ENCODE results near the gene BEAN1. TPM values are rescaled to one million over a fixed set of nuclear protein-coding genes. Genes with fewer than 3 reads are reported as not detected.

Gene BEAN1
- total RNA-seq, 1 experiment from 2014 or later, result not detected

DNA sequence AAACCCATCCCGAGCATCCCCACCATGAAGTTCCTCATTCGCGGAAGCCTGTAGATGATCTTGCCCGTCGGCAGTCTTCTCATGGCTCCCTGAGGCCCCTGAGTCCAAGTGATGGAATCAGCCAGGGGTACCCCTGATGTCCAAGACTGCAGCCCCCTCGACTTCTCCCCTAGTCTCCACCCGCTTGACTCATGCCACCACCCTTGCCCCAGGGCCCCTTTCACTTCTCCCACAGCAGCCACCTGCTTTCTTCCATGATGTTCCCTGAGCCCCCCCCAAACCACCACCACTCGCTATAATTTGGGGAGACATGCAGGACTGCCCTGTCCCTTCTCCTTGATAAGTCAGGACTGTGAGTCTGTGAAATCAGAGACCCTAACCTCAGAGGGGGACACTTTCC is 11.4 kb downstream of the BEAN1 start:
- peaks cover 5% of the 10 kb centered on the region; the same call in 1 of the 2 replicates for H3K27me3 Mint-ChIP-seq (ENCODE audit: low read depth)
- CTCF ChIA-PET, result interaction anchor here (1.0 kb wide), 1 partner anchor 34 kb away, joined by 3 read pairs; no protein-coding TSS in a partner anchor

DNA sequence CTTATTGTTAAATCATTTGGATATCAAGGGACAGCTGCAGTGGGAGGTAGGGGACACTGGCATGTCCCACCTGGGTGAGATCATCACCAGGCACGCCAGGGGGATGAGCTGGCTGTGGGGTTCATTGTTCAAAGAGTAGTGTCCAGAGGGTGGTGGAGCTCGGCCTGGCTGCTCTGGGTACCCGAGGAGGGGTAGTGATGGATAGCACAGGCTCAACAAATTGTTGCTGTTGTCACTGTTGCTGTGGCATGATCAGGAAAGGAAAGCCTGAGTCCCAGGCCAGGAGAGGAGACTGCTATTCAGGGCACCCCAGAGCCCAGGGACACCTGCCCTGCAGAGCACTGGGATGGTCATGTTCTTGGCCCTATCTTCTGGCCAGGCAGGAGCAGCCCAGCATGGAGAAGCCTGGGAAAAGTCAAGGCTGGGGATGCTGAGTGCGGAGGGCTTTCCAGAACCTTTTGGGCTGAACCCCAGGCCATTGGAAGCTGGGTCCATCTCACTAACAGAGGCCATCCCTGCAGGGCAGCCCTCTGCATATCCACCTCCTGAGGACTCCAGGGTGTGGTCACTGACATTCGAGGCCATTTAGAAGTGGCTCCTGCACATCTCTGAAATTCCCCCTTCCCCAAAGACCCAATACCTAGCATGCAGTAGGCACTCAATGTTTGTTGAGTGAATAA is 12.1 kb downstream of the BEAN1 start:
- ATAC-seq (no peak), DNase-seq (ENCODE audit: low spot score) (no peak)
- H3K36me3 Mint-ChIP-seq, result no peaks in the 10 kb centered on the region
- H3K9me3 Mint-ChIP-seq, result no peaks in the 10 kb centered on the region
- no peak overlapping the region for H3K27ac Mint-ChIP-seq
- no peak overlapping the region for H3K4me3 Mint-ChIP-seq
- CTCF ChIA-PET, result interaction anchor here (1.0 to 1.5 kb wide), 3 partner anchors 12 to 33 kb away, joined by 3 to 5 read pairs (median 4); no protein-coding TSS in a partner anchor
- H3K4me1 Mint-ChIP-seq, result peaks cover 23% of the 10 kb centered on the region
- H3K27me3 Mint-ChIP-seq (ENCODE audit: low read depth), result peaks cover 9% of the 10 kb centered on the region; the same call in 1 of the 2 replicates
- POLR2A ChIA-PET, result interaction anchor here (0.7 kb wide), 1 partner anchor 868 kb away, joined by 8 read pairs; no protein-coding TSS in a partner anchor
- TF ChIP-seq, protein P1, sequence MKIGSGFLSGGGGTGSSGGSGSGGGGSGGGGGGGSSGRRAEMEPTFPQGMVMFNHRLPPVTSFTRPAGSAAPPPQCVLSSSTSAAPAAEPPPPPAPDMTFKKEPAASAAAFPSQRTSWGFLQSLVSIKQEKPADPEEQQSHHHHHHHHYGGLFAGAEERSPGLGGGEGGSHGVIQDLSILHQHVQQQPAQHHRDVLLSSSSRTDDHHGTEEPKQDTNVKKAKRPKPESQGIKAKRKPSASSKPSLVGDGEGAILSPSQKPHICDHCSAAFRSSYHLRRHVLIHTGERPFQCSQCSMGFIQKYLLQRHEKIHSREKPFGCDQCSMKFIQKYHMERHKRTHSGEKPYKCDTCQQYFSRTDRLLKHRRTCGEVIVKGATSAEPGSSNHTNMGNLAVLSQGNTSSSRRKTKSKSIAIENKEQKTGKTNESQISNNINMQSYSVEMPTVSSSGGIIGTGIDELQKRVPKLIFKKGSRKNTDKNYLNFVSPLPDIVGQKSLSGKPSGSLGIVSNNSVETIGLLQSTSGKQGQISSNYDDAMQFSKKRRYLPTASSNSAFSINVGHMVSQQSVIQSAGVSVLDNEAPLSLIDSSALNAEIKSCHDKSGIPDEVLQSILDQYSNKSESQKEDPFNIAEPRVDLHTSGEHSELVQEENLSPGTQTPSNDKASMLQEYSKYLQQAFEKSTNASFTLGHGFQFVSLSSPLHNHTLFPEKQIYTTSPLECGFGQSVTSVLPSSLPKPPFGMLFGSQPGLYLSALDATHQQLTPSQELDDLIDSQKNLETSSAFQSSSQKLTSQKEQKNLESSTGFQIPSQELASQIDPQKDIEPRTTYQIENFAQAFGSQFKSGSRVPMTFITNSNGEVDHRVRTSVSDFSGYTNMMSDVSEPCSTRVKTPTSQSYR (CRISPR knock-in tag; IDR thresholded peaks at IDR 0.05), result no peak
- TF ChIP-seq NFYB (CRISPR knock-in tag; conservative IDR thresholded peaks at IDR 0.05; ENCODE audit: low read depth), result no peak
- no peak for TF ChIP-seq GABPB1 (CRISPR knock-in tag; IDR thresholded peaks at IDR 0.05)
- TF ChIP-seq, protein P2, sequence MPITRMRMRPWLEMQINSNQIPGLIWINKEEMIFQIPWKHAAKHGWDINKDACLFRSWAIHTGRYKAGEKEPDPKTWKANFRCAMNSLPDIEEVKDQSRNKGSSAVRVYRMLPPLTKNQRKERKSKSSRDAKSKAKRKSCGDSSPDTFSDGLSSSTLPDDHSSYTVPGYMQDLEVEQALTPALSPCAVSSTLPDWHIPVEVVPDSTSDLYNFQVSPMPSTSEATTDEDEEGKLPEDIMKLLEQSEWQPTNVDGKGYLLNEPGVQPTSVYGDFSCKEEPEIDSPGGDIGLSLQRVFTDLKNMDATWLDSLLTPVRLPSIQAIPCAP (CRISPR knock-in tag; IDR thresholded peaks at IDR 0.05), result no peak
- no peak for TF ChIP-seq TP53 (CRISPR knock-in tag; IDR thresholded peaks at IDR 0.05)
- no peak for TF ChIP-seq ZNF138 (CRISPR knock-in tag; conservative IDR thresholded peaks at IDR 0.05)
- TF ChIP-seq, protein P3, sequence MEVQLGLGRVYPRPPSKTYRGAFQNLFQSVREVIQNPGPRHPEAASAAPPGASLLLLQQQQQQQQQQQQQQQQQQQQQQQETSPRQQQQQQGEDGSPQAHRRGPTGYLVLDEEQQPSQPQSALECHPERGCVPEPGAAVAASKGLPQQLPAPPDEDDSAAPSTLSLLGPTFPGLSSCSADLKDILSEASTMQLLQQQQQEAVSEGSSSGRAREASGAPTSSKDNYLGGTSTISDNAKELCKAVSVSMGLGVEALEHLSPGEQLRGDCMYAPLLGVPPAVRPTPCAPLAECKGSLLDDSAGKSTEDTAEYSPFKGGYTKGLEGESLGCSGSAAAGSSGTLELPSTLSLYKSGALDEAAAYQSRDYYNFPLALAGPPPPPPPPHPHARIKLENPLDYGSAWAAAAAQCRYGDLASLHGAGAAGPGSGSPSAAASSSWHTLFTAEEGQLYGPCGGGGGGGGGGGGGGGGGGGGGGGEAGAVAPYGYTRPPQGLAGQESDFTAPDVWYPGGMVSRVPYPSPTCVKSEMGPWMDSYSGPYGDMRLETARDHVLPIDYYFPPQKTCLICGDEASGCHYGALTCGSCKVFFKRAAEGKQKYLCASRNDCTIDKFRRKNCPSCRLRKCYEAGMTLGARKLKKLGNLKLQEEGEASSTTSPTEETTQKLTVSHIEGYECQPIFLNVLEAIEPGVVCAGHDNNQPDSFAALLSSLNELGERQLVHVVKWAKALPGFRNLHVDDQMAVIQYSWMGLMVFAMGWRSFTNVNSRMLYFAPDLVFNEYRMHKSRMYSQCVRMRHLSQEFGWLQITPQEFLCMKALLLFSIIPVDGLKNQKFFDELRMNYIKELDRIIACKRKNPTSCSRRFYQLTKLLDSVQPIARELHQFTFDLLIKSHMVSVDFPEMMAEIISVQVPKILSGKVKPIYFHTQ (CRISPR knock-in tag; IDR thresholded peaks at IDR 0.05), result no peak
- TF ChIP-seq, protein P4, sequence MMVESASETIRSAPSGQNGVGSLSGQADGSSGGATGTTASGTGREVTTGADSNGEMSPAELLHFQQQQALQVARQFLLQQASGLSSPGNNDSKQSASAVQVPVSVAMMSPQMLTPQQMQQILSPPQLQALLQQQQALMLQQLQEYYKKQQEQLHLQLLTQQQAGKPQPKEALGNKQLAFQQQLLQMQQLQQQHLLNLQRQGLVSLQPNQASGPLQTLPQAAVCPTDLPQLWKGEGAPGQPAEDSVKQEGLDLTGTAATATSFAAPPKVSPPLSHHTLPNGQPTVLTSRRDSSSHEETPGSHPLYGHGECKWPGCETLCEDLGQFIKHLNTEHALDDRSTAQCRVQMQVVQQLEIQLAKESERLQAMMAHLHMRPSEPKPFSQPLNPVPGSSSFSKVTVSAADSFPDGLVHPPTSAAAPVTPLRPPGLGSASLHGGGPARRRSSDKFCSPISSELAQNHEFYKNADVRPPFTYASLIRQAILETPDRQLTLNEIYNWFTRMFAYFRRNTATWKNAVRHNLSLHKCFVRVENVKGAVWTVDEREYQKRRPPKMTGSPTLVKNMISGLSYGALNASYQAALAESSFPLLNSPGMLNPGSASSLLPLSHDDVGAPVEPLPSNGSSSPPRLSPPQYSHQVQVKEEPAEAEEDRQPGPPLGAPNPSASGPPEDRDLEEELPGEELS (CRISPR knock-in tag; IDR thresholded peaks at IDR 0.05), result no peak

More for the DNA sequence above, 11.4 kb downstream of the BEAN1 start:
- Mint-ChIP-seq H3K4me3 (no peak overlapping the region), H3K4me1 (peaks cover 18% of the 10 kb centered on the region), H3K9me3 (no peaks in the 10 kb centered on the region), H3K36me3 (no peaks in the 10 kb centered on the region), H3K27ac (no peak overlapping the region)
- no peak for ATAC-seq
- POLR2A ChIA-PET, result no interaction called here
- DNase-seq (ENCODE audit: low spot score), result no peak
- TF ChIP-seq NR2C2 (CRISPR knock-in tag; IDR thresholded peaks at IDR 0.05), result no peak
- no peak for TF ChIP-seq GABPB1 (CRISPR knock-in tag; IDR thresholded peaks at IDR 0.05)
- no peak for TF ChIP-seq NR1H2 (CRISPR knock-in tag; IDR thresholded peaks at IDR 0.05)
- TF ChIP-seq ESRRA (CRISPR knock-in tag; IDR thresholded peaks at IDR 0.05; ENCODE audit: borderline replicate concordance), result no peak
- TF ChIP-seq ZNF263 (CRISPR knock-in tag; IDR thresholded peaks at IDR 0.05; ENCODE audit: low read depth), result no peak
- TF ChIP-seq, protein P5, sequence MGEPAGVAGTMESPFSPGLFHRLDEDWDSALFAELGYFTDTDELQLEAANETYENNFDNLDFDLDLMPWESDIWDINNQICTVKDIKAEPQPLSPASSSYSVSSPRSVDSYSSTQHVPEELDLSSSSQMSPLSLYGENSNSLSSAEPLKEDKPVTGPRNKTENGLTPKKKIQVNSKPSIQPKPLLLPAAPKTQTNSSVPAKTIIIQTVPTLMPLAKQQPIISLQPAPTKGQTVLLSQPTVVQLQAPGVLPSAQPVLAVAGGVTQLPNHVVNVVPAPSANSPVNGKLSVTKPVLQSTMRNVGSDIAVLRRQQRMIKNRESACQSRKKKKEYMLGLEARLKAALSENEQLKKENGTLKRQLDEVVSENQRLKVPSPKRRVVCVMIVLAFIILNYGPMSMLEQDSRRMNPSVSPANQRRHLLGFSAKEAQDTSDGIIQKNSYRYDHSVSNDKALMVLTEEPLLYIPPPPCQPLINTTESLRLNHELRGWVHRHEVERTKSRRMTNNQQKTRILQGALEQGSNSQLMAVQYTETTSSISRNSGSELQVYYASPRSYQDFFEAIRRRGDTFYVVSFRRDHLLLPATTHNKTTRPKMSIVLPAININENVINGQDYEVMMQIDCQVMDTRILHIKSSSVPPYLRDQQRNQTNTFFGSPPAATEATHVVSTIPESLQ (CRISPR knock-in tag; IDR thresholded peaks at IDR 0.05), result no peak
- TF ChIP-seq, protein P6, sequence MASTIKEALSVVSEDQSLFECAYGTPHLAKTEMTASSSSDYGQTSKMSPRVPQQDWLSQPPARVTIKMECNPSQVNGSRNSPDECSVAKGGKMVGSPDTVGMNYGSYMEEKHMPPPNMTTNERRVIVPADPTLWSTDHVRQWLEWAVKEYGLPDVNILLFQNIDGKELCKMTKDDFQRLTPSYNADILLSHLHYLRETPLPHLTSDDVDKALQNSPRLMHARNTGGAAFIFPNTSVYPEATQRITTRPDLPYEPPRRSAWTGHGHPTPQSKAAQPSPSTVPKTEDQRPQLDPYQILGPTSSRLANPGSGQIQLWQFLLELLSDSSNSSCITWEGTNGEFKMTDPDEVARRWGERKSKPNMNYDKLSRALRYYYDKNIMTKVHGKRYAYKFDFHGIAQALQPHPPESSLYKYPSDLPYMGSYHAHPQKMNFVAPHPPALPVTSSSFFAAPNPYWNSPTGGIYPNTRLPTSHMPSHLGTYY (CRISPR knock-in tag; IDR thresholded peaks at IDR 0.05), result no peak
- TF ChIP-seq, protein P7, sequence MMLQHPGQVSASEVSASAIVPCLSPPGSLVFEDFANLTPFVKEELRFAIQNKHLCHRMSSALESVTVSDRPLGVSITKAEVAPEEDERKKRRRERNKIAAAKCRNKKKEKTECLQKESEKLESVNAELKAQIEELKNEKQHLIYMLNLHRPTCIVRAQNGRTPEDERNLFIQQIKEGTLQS (CRISPR knock-in tag; conservative IDR thresholded peaks at IDR 0.05), result no peak
- TF ChIP-seq ZNF121 (CRISPR knock-in tag; IDR thresholded peaks at IDR 0.05), result no peak
- TF ChIP-seq, protein P8, sequence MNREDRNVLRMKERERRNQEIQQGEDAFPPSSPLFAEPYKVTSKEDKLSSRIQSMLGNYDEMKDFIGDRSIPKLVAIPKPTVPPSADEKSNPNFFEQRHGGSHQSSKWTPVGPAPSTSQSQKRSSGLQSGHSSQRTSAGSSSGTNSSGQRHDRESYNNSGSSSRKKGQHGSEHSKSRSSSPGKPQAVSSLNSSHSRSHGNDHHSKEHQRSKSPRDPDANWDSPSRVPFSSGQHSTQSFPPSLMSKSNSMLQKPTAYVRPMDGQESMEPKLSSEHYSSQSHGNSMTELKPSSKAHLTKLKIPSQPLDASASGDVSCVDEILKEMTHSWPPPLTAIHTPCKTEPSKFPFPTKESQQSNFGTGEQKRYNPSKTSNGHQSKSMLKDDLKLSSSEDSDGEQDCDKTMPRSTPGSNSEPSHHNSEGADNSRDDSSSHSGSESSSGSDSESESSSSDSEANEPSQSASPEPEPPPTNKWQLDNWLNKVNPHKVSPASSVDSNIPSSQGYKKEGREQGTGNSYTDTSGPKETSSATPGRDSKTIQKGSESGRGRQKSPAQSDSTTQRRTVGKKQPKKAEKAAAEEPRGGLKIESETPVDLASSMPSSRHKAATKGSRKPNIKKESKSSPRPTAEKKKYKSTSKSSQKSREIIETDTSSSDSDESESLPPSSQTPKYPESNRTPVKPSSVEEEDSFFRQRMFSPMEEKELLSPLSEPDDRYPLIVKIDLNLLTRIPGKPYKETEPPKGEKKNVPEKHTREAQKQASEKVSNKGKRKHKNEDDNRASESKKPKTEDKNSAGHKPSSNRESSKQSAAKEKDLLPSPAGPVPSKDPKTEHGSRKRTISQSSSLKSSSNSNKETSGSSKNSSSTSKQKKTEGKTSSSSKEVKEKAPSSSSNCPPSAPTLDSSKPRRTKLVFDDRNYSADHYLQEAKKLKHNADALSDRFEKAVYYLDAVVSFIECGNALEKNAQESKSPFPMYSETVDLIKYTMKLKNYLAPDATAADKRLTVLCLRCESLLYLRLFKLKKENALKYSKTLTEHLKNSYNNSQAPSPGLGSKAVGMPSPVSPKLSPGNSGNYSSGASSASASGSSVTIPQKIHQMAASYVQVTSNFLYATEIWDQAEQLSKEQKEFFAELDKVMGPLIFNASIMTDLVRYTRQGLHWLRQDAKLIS (CRISPR knock-in tag; IDR thresholded peaks at IDR 0.05; ENCODE audit: borderline replicate concordance), result no peak

All from WTC11 (cell line).